ENCODE measurements around the gene RAB27A. TPM values are rescaled to one million over a fixed set of nuclear protein-coding genes. Genes with fewer than 3 reads are reported as not detected.
A peak's percentile ranks its signal among the peaks of the same experiment; 100 is the strongest.

The RAB27A gene
- total RNA-seq, 1 donor from 2014 or later = 4.6 TPM

DNA sequence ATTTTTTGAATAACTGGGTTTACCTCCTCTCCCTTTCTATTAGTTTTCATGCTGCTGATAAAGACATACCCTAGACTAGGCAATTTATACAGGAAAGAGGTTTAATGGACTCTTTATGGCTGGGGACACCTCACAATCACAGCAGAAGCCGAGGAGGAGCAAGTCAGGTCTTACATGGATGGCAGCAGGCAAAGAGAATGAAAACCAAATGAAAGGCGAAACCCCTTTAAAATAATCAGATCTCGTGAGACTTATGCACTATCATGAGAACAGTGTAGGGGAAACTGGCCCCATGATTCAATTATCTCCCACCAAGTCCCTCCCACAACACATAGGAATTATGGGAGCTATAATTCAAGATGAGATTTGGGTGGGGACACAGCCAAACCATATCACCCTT, 90.9 kb downstream of the RAB27A start:
- no peak for DNase-seq (ENCODE audit: low read depth)
- no peak for TF ChIP-seq CTCF (conservative IDR thresholded peaks at IDR 0.05; ENCODE audit: low read depth, low read length)
- no peak overlapping the region for H3K4me3 ChIP-seq (ENCODE audit: low read depth, low read length)

DNA sequence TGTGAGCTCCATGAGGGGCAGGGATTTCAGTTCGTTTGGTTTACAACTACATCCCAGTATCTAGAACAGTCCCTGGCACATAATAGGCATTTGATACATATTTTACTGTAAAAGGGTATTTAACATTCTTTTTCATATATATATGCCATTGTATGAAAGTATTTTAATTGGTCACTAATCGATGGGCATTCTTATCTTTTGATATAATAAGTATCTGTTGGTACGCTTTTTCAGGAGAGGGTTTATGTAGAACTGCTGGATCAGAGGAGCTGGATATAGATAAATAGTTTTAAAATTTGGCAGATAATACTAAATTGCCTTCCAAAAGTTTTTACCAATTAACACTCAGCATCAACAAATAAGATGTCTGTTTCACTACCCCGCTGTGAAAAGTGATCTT, 91.9 kb downstream of the RAB27A start:
- no peak for DNase-seq (ENCODE audit: low read depth)
- no peak for TF ChIP-seq CTCF (conservative IDR thresholded peaks at IDR 0.05; ENCODE audit: low read depth, low read length)
- peak overlapping the region; percentile 83 for H3K4me3 ChIP-seq (ENCODE audit: low read depth, low read length)

GRCh38 chr15:55197362-55197705, 92.3 kb downstream of the RAB27A start:
- TF ChIP-seq CTCF (conservative IDR thresholded peaks at IDR 0.05; ENCODE audit: low read depth, low read length) = no peak
- H3K4me3 ChIP-seq (ENCODE audit: low read depth, low read length) = peak overlapping the region; percentile 83
- no peak for DNase-seq (ENCODE audit: low read depth)

DNA sequence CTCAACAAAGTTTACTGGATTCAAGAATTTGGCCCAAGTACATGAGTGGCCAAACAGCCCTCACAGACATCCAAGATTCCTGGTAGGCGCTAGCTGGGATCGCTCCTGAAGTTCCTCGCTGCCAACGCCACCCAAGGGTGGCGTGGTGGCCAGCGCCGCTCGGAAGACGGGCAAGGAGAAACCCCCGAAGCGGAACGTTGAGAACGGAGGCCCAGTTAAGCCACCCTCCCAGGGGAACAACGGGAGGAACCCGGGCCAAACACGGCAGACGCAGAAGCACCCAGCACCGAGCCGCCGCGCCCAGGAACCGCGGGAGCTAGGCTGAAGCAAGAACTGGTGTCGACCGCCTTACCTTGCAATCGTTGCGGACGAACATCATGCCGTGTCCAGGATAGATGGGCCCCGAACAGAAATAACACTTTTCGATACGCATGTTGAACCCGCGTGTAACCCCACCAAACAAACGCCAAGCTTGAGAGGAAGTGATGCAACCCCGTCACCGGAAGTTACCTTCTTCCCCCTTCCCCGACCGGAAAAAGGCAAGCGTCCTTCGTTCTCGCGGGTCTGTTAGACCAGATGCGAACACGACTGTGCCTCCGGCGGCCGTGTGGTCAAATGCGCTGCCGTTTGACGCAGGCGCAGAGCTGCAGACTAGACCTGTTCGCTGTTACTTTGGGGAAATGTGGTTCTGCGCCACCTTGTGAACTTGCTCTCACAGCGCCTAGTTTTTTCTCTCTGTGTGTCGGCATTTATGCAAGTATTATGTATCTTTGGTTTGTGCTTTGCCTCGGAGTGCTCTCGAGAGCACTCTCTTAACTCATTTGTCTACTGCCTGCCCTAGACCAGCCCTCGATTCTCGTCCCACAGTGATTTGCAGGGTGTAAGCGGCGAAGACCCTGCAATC, 92.9 kb downstream of the RAB27A start, which contains the start of gene RSL24D1:
Gene RSL24D1 (minus strand): TSS at position 484 of the 904 bp plus-strand sequence. CDS start 51 bp downstream, at position 433.
- peak within 1 kb of the TSS; percentile 83 for H3K4me3 ChIP-seq (ENCODE audit: low read depth, low read length)
- DNase-seq (ENCODE audit: low read depth) = peak; percentile 88
- peak; percentile 43 for TF ChIP-seq CTCF (conservative IDR thresholded peaks at IDR 0.05; ENCODE audit: low read depth, low read length)

GRCh38 chr15:55195996-55196395, 93.6 kb downstream of the RAB27A start:
- TF ChIP-seq CTCF (conservative IDR thresholded peaks at IDR 0.05; ENCODE audit: low read depth, low read length) = no peak
- peak overlapping the region; percentile 83 for H3K4me3 ChIP-seq (ENCODE audit: low read depth, low read length)
- no peak for DNase-seq (ENCODE audit: low read depth)

DNA sequence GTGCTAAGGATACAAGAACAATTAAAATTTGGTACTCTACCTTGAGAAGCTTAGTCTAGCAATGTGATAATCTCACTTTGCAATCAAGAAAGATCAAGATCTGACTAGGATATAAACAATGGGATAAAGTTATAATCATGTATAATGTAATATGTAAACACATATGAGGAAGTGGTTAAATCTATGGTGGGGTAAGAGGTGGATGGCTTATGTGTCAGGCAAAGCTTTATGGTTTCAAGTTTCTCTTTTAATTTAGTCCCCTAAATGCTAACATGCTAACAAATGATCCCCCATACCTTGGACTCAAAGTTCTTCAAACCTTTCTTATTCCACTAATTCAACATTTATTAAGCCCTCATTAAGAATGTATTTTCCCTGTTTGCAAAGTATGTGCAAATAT, 95.4 kb downstream of the RAB27A start:
- no peak for TF ChIP-seq CTCF (conservative IDR thresholded peaks at IDR 0.05; ENCODE audit: low read depth, low read length)
- DNase-seq (ENCODE audit: low read depth) = no peak
- H3K4me3 ChIP-seq (ENCODE audit: low read depth, low read length) = no peak overlapping the region

GRCh38 chr15:55186331-55186730, 103.3 kb downstream of the RAB27A start:
- H3K4me3 ChIP-seq (ENCODE audit: low read depth, low read length) = no peak overlapping the region
- DNase-seq (ENCODE audit: low read depth) = no peak
- no peak for TF ChIP-seq CTCF (conservative IDR thresholded peaks at IDR 0.05; ENCODE audit: low read depth, low read length)

Measured in epithelial cell of proximal tubule (primary cell).